Measurements from ENCODE around the gene SUMO4. TPM values are rescaled to one million over a fixed set of nuclear protein-coding genes. Genes with fewer than 3 reads are reported as not detected.

The SUMO4 gene
- total RNA-seq: 1 to 10 TPM in 2 of 4 donors, under 1 TPM in 2; 0.58 to 2.1 (median 1.0) TPM

GRCh38 chr6:149400050-149400449 is at the start of gene SUMO4:
TSS of gene SUMO4 (plus strand) at chr6:149400262. CDS start at chr6:149400392, 130 bp downstream.
- Histone ChIP-seq H3K36me3 (peaks cover 12 to 47% (median 30%) of the 10 kb centered on the region in 4 donors), H3K4me3 (no peak within 1 kb of the TSS), H3K9me3 (no peaks in the 10 kb centered on the region), H3K27ac (replicated peaks in 1 of 4) (no peak within 1 kb of the TSS), H3K4me1 (peaks cover 0 to 3% (median 0%) of the 10 kb centered on the region in 4 donors), H3K27me3 (no peaks in the 10 kb centered on the region)
- intact Hi-C loops (cut with DNase I): no loop called here
- DNase-seq (ENCODE audit: extremely low spot score): no peak
- 98% methylated on average over 10 of the region's 11 CpGs for WGBS
- no peak for TF ChIP-seq POLR2AphosphoS5 (IDR thresholded peaks at IDR 0.05)
- no peak for TF ChIP-seq EP300 (IDR thresholded peaks at IDR 0.05)
- TF ChIP-seq, protein P1, sequence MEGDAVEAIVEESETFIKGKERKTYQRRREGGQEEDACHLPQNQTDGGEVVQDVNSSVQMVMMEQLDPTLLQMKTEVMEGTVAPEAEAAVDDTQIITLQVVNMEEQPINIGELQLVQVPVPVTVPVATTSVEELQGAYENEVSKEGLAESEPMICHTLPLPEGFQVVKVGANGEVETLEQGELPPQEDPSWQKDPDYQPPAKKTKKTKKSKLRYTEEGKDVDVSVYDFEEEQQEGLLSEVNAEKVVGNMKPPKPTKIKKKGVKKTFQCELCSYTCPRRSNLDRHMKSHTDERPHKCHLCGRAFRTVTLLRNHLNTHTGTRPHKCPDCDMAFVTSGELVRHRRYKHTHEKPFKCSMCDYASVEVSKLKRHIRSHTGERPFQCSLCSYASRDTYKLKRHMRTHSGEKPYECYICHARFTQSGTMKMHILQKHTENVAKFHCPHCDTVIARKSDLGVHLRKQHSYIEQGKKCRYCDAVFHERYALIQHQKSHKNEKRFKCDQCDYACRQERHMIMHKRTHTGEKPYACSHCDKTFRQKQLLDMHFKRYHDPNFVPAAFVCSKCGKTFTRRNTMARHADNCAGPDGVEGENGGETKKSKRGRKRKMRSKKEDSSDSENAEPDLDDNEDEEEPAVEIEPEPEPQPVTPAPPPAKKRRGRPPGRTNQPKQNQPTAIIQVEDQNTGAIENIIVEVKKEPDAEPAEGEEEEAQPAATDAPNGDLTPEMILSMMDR (IDR thresholded peaks at IDR 0.05): no peak
- TF ChIP-seq POLR2A (IDR thresholded peaks at IDR 0.05; ENCODE audit: low read depth): no peak

GRCh38 chr6:149354009-149354408 is 46.1 kb upstream of the SUMO4 start:
- Histone ChIP-seq H3K4me1 (peaks cover 0 to 25% (median 18%) of the 10 kb centered on the region in 4 donors), H3K27me3 (no peaks in the 10 kb centered on the region), H3K9me3 (no peaks in the 10 kb centered on the region), H3K27ac (replicated peaks in 1 of 4) (no peak overlapping the region), H3K4me3 (no peak overlapping the region), H3K36me3 (no peaks in the 10 kb centered on the region)
- intact Hi-C loops (cut with DNase I): no loop called here
- DNase-seq (ENCODE audit: extremely low spot score): no peak
- TF ChIP-seq POLR2AphosphoS5 (IDR thresholded peaks at IDR 0.05) (no peak), POLR2A (IDR thresholded peaks at IDR 0.05; ENCODE audit: low read depth) (no peak)
- TF ChIP-seq, protein P1 (IDR thresholded peaks at IDR 0.05): no peak
- WGBS: 98% methylated on average over 2 of the region's 2 CpGs

- no peak overlapping the region for H3K4me3 ChIP-seq
- H3K4me1 ChIP-seq: peaks cover 0 to 42% (median 35%) of the 10 kb centered on the region in 4 donors
- WGBS: 93% methylated on average over 6 of the region's 6 CpGs
- no peaks in the 10 kb centered on the region for H3K9me3 ChIP-seq
- intact Hi-C loops (cut with DNase I): no loop called here
- no peak for DNase-seq (ENCODE audit: extremely low spot score)
- TF ChIP-seq EP300 (IDR thresholded peaks at IDR 0.05) (no peak), POLR2AphosphoS5 (IDR thresholded peaks at IDR 0.05) (no peak), POLR2A (IDR thresholded peaks at IDR 0.05; ENCODE audit: low read depth) (no peak)
- TF ChIP-seq, protein P1 (IDR thresholded peaks at IDR 0.05): no peak
- H3K27me3 ChIP-seq: no peaks in the 10 kb centered on the region
- no peak overlapping the region for H3K27ac ChIP-seq (replicated peaks in 1 of 4)
- no peaks in the 10 kb centered on the region for H3K36me3 ChIP-seq
These were observed 43.8 kb upstream of the SUMO4 start for GRCh38 chr6:149356081-149356750.

DNA sequence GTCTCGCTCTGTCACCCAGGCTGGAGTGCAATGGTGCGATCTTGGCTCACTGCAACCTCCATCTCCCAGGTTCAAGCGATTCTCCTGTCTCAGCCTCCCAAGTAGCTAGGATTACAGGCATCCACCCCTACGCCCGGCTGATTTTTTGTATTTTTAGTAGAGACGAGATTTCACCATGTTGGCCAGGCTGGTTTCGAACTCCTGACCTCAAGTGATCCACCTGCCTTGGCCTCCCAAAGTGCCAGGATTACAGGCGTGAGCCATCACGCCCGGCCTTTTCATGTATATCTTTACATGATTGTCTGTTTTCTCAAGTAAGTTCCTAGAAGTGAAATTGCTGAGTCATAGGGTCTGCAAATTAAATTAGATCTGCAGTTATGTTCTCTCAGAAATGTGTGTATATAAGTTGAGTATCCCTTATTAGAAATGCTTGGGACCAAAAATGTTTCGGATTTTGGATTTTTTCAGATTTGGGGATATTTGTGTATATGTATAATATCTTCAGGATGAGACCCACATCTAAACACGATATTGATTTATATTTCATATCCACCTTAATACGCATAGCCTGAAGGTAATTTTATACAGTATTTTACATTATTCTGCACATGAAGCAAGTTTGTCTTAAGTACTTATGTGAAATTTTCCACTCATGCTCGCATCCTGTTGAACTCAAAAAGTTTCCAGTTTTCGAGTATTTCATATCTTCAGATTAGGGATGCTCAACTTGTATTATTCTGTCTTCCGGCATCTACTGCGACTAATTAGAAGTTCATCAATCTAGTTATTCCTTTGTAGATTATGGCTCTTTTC is 42.1 kb upstream of the SUMO4 start:
- no peaks in the 10 kb centered on the region for H3K36me3 ChIP-seq
- H3K4me1 ChIP-seq: peaks cover 0 to 41% (median 38%) of the 10 kb centered on the region in 4 donors
- DNase-seq (ENCODE audit: extremely low spot score): no peak
- no peak overlapping the region for H3K4me3 ChIP-seq
- H3K27ac ChIP-seq (replicated peaks in 1 of 4): no peak overlapping the region
- no peak for TF ChIP-seq POLR2A (IDR thresholded peaks at IDR 0.05; ENCODE audit: low read depth)
- TF ChIP-seq EP300 (IDR thresholded peaks at IDR 0.05): no peak
- TF ChIP-seq POLR2AphosphoS5 (IDR thresholded peaks at IDR 0.05): no peak
- TF ChIP-seq, protein P1 (IDR thresholded peaks at IDR 0.05): no peak
- no peaks in the 10 kb centered on the region for H3K9me3 ChIP-seq
- intact Hi-C loops (cut with DNase I): no loop called here
- no peaks in the 10 kb centered on the region for H3K27me3 ChIP-seq
- WGBS: 92% methylated on average over 17 of the region's 17 CpGs
